Measurements from ENCODE around the gene LTB4R2.

DNA sequence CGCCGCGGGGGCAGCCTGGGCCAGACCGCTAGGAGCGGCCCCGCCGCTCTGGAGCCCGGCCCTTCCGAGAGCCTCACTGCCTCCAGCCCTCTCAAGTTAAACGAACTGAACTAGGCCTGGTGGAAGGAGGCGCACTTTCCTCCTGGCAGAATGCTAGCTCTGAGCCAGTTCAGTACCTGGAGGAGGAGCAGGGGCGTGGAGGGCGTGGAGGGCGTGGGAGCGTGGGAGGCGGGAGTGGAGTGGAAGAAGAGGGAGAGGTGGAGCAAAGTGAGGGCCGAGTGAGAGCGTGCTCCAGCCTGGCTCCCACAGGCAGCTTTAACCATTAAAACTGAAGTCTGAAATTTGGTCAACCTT, 6.6 kb downstream of the LTB4R2 start:
- TF ChIP-seq, protein P1, sequence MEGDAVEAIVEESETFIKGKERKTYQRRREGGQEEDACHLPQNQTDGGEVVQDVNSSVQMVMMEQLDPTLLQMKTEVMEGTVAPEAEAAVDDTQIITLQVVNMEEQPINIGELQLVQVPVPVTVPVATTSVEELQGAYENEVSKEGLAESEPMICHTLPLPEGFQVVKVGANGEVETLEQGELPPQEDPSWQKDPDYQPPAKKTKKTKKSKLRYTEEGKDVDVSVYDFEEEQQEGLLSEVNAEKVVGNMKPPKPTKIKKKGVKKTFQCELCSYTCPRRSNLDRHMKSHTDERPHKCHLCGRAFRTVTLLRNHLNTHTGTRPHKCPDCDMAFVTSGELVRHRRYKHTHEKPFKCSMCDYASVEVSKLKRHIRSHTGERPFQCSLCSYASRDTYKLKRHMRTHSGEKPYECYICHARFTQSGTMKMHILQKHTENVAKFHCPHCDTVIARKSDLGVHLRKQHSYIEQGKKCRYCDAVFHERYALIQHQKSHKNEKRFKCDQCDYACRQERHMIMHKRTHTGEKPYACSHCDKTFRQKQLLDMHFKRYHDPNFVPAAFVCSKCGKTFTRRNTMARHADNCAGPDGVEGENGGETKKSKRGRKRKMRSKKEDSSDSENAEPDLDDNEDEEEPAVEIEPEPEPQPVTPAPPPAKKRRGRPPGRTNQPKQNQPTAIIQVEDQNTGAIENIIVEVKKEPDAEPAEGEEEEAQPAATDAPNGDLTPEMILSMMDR (IDR thresholded peaks at IDR 0.05; ENCODE audit: low read length), result no peak
- TF ChIP-seq EZH2 (IDR thresholded peaks at IDR 0.05; ENCODE audit: borderline replicate concordance, low read length), result no peak

All from OCI-LY1 (cell line).